H9 (cell line): ENCODE data around the gene IL12A. TPM values are rescaled to one million over a fixed set of nuclear protein-coding genes. Genes with fewer than 3 reads are reported as not detected.
A peak's percentile ranks its signal among the peaks of the same experiment; 100 is the strongest.

Source experiments
- DNase-seq: peaks from one replicate; pipeline ENCODE4 v3.0.0-alpha.2; 2017
- H2AFZ ChIP-seq: one replicate; pipeline ENCODE4 v1.6.1; 2013; ENCODE audit warnings: mild to moderate bottlenecking, low read length, control low read depth, moderate library complexity
- H2AK5ac ChIP-seq: 2 replicates; pipeline ENCODE4 v1.6.1; 2013; ENCODE audit warnings: low read length, control low read depth, mixed read lengths; ENCODE audit not compliant: insufficient read length
- H2BK120ac ChIP-seq: one replicate; pipeline ENCODE4 v1.6.1; 2013; ENCODE audit warnings: low read depth, mild to moderate bottlenecking, low read length, control low read depth, inconsistent platforms; ENCODE audit not compliant: poor library complexity, severe bottlenecking
- H2BK12ac ChIP-seq: 2 replicates; pipeline ENCODE4 v1.6.1; 2013; ENCODE audit warnings: low read length, control low read depth, mixed read lengths, low read depth; ENCODE audit not compliant: insufficient read length
- H2BK15ac ChIP-seq: 2 replicates; pipeline ENCODE4 v1.6.1; 2013; ENCODE audit warnings: low read depth, low read length, control low read depth
- H2BK20ac ChIP-seq: one replicate; pipeline ENCODE4 v1.6.1; 2013; ENCODE audit warnings: low read depth, mild to moderate bottlenecking, low read length, control low read depth, inconsistent platforms; ENCODE audit not compliant: poor library complexity, severe bottlenecking
- H2BK5ac ChIP-seq: 2 replicates; pipeline ENCODE4 v1.6.1; 2013; ENCODE audit warnings: low read length, control low read depth, mixed read lengths; ENCODE audit not compliant: insufficient read length
- H3K14ac ChIP-seq: 2 replicates; pipeline ENCODE4 v1.6.1; 2013; ENCODE audit warnings: low read length, control low read depth; ENCODE audit not compliant: insufficient read depth
- H3K18ac ChIP-seq: 2 replicates; pipeline ENCODE4 v1.6.1; 2013; ENCODE audit warnings: low read depth, mild to moderate bottlenecking, mixed read lengths, low read length, control low read depth; ENCODE audit not compliant: insufficient read length
- H3K23ac ChIP-seq: 2 replicates; pipeline ENCODE4 v1.6.1; 2013; ENCODE audit warnings: low read length, control low read depth, mixed read lengths, low read depth; ENCODE audit not compliant: insufficient read length
- H3K23me2 ChIP-seq: 2 replicates; pipeline ENCODE4 v1.6.1; 2013; ENCODE audit warnings: low read depth, mild to moderate bottlenecking, mixed read lengths, low read length, control low read depth; ENCODE audit not compliant: insufficient read length, poor library complexity, severe bottlenecking
- H3K27ac ChIP-seq: 2 replicates; pipeline ENCODE4 v1.5.1; 2013; ENCODE audit warnings: low read length, control low read depth, mixed read lengths, low read depth; ENCODE audit not compliant: insufficient read length
- H3K27me3 ChIP-seq: 2 replicates; pipeline ENCODE4 v1.6.1; 2013; ENCODE audit warnings: low read length, control low read depth, inconsistent platforms; ENCODE audit not compliant: insufficient read depth
- H3K4ac ChIP-seq: 2 replicates; pipeline ENCODE4 v1.6.1; 2013; ENCODE audit warnings: low read depth, mild to moderate bottlenecking, control low read depth, inconsistent platforms, low read length, moderate library complexity
- H3K4me1 ChIP-seq: 2 replicates; pipeline ENCODE4 v1.6.1; 2013; ENCODE audit warnings: low read length, control low read depth, inconsistent platforms; ENCODE audit not compliant: insufficient read depth
- H3K4me2 ChIP-seq: 2 replicates; pipeline ENCODE4 v1.6.1; 2013; ENCODE audit warnings: low read length, control low read depth, mixed read lengths; ENCODE audit not compliant: insufficient read length, insufficient read depth
- H3K56ac ChIP-seq: 2 replicates; pipeline ENCODE4 v1.6.1; 2013; ENCODE audit warnings: low read depth, mild to moderate bottlenecking, mixed read lengths, low read length, control low read depth; ENCODE audit not compliant: insufficient read length
- H3K79me1 ChIP-seq: 2 replicates; pipeline ENCODE4 v1.6.1; 2013; ENCODE audit warnings: low read depth, mild to moderate bottlenecking, moderate library complexity, low read length, control low read depth, inconsistent platforms; ENCODE audit not compliant: insufficient read depth, poor library complexity, severe bottlenecking
- H3K79me2 ChIP-seq: 2 replicates; pipeline ENCODE4 v1.6.1; 2013; ENCODE audit warnings: low read length, control low read depth, inconsistent platforms; ENCODE audit not compliant: insufficient read depth
- H3K9ac ChIP-seq: 2 replicates; pipeline ENCODE4 v1.6.1; 2013; ENCODE audit warnings: low read length, control low read depth, mixed read lengths; ENCODE audit not compliant: insufficient read length; ENCODE audit errors: extremely low read depth
- H3K9me3 ChIP-seq: one replicate; pipeline ENCODE4 v1.6.1; 2013; ENCODE audit warnings: low read depth, low read length, inconsistent platforms; ENCODE audit not compliant: control insufficient read depth
- H3T11ph ChIP-seq: one replicate; pipeline ENCODE4 v1.6.1; 2013; ENCODE audit warnings: mild to moderate bottlenecking, low read length, control low read depth, inconsistent platforms
- H4K20me1 ChIP-seq: one replicate; pipeline ENCODE4 v1.6.1; 2013; ENCODE audit not compliant: control insufficient read depth, insufficient read length, insufficient read depth
- H4K5ac ChIP-seq: 2 replicates; pipeline ENCODE4 v1.6.1; 2013; ENCODE audit warnings: low read depth, mild to moderate bottlenecking, mixed read lengths, low read length, control low read depth; ENCODE audit not compliant: insufficient read length
- H4K8ac ChIP-seq: replicated peaks from 2 replicates; pipeline ENCODE4 v1.6.1; 2013; ENCODE audit warnings: low read length, control low read depth, mixed read lengths, low read depth; ENCODE audit not compliant: insufficient read length
- H4K91ac ChIP-seq: 2 replicates; pipeline ENCODE4 v1.6.1; 2013; ENCODE audit warnings: low read depth, mild to moderate bottlenecking, moderate library complexity, mixed read lengths, low read length, control low read depth; ENCODE audit not compliant: insufficient read length
- H3K27ac Mint-ChIP-seq, 3 experiments: 2 replicates in 2 of 3; 3 replicates in 1 of 3; pipeline ENCODE4 v1.8.0; 2020 to 2021; ENCODE audit warnings: mixed read lengths in 3 of 3, mild to moderate bottlenecking in 1 of 3, moderate library complexity in 1 of 3
- H3K27me3 Mint-ChIP-seq: 2 replicates; pipeline ENCODE4 v1.8.0; 2021; ENCODE audit warnings: low read depth, mild to moderate bottlenecking, moderate library complexity, mixed read lengths
- H3K36me3 Mint-ChIP-seq, 3 experiments: 2 replicates in 2 of 3; 3 replicates in 1 of 3; pipeline ENCODE4 v1.8.0; 2020 to 2021; ENCODE audit warnings: low read depth in 3 of 3, mixed read lengths in 3 of 3; ENCODE audit not compliant: insufficient read depth in 1 of 3
- H3K4me1 Mint-ChIP-seq, 2 experiments: 2 replicates each; pipeline ENCODE4 v1.8.0; 2020; ENCODE audit warnings: mixed read lengths in 2 of 2
- H3K4me3 Mint-ChIP-seq, 2 experiments: 2 replicates in 1 of 2; 3 replicates in 1 of 2; pipeline ENCODE4 v1.8.0; 2020 to 2021; ENCODE audit warnings: mild to moderate bottlenecking in 2 of 2, mixed read lengths in 2 of 2, moderate library complexity in 1 of 2
- H3K9me3 Mint-ChIP-seq, 2 experiments: 2 replicates in 1 of 2; 3 replicates in 1 of 2; pipeline ENCODE4 v1.8.0; 2020; ENCODE audit warnings: mild to moderate bottlenecking in 2 of 2, mixed read lengths in 2 of 2, moderate library complexity in 1 of 2
- CTCF ChIP-seq: fragments of 200-600 bp; sonication (generic); conservative IDR thresholded peaks from 3 replicates; pipeline ENCODE4 v1.8.0; 2021; ENCODE audit warnings: antibody characterized with exemption, mild to moderate bottlenecking
- WGBS: extraction: QIAGEN DNeasy Blood & Tissue Kit; methylation state at CpG from one replicate; pipeline ENCODE4 v1.1.7; 2013; ENCODE audit warnings: missing lambda C conversion rate, low lambda C conversion rate, mixed read lengths; ENCODE audit not compliant: insufficient read length; ENCODE audit errors: extremely low coverage; 5-methylcytosine and 5-hydroxymethylcytosine counted together
- total RNA-seq: library from RNA; stranded (reverse); gene quantifications from 2 replicates; pipeline ENCODE4 v1.2.1, GENCODE V29; 2021

The IL12A gene
- total RNA-seq, 1 experiment from 2014 or later, result 0.50 TPM

GRCh38 chr3:160006282-160007163 lies 17.9 kb downstream of the IL12A start:
- H4K91ac ChIP-seq, result no peak overlapping the region
- Mint-ChIP-seq H3K27ac (peak overlapping the region in 1 of 3 experiments; percentile 64; a peak in 2 of 7 replicates), H3K4me1 (peaks cover 1 to 15% of the 10 kb centered on the region in 2 experiments), H3K27me3 (no peaks in the 10 kb centered on the region; the same call in 1 of the 2 replicates), H3K36me3 (no peaks in the 10 kb centered on the region), H3K4me3 (no peak overlapping the region), H3K9me3 (no peaks in the 10 kb centered on the region)
- H3K79me2 ChIP-seq, result no peaks in the 10 kb centered on the region
- H2AFZ ChIP-seq, result no peak overlapping the region
- no peak overlapping the region for H3T11ph ChIP-seq
- no peak overlapping the region for H3K4me2 ChIP-seq
- H4K8ac ChIP-seq, result no peak overlapping the region
- no peak overlapping the region for H3K23ac ChIP-seq
- no peak overlapping the region for H2AK5ac ChIP-seq
- H3K27ac ChIP-seq, result no peak overlapping the region
- DNase-seq, result peak; percentile 46
- no peaks in the 10 kb centered on the region for H3K4me1 ChIP-seq
- H3K56ac ChIP-seq, result no peak overlapping the region
- no peak overlapping the region for H2BK5ac ChIP-seq
- no peak overlapping the region for H2BK12ac ChIP-seq
- no peaks in the 10 kb centered on the region for H4K20me1 ChIP-seq
- TF ChIP-seq CTCF, result peak; percentile 82
- H3K14ac ChIP-seq, result no peak overlapping the region
- no peak overlapping the region for H4K5ac ChIP-seq
- H3K4ac ChIP-seq, result no peak overlapping the region
- no peaks in the 10 kb centered on the region for H3K27me3 ChIP-seq
- no peak overlapping the region for H2BK120ac ChIP-seq
- no peak overlapping the region for H3K18ac ChIP-seq
- H3K23me2 ChIP-seq, result peaks cover 3% of the 10 kb centered on the region
- no peaks in the 10 kb centered on the region for H3K79me1 ChIP-seq
- no CpG with 5 or more reads among the region's 3 CpGs for WGBS
- H3K9me3 ChIP-seq, result no peaks in the 10 kb centered on the region
- H2BK20ac ChIP-seq, result no peak overlapping the region
- no peak overlapping the region for H3K9ac ChIP-seq
- H2BK15ac ChIP-seq, result no peak overlapping the region
